Activated T-helper 1 cell treated with anti-CD3 and anti-CD28 coated beads, Interleukin-12 subunit alpha, Interleukin-12 subunit beta, Interleukin-2, Interleukin-4 antibody, amounts not matched to agents 30 ng/mL and 10 ng/mL and 1 ng/mL, durations not matched to agents 14 hours and 24 hours and 36 hours (primary cell): ENCODE data around the gene TRIM65. TPM values are rescaled to one million over a fixed set of nuclear protein-coding genes. Genes with fewer than 3 reads are reported as not detected.

ENCODE experiments used
- DNase-seq: peaks from one replicate; pipeline ENCODE4 v3.0.0; 2021; ENCODE audit warnings: low spot score
- H3K27ac Mint-ChIP-seq: one replicate; pipeline ENCODE4 v1.8.0; 2021; ENCODE audit warnings: mild to moderate bottlenecking, mixed read lengths
- H3K27me3 Mint-ChIP-seq: one replicate; pipeline ENCODE4 v1.8.0; 2022; ENCODE audit warnings: mild to moderate bottlenecking, moderate library complexity, mixed read lengths; ENCODE audit not compliant: insufficient read depth
- H3K36me3 Mint-ChIP-seq: one replicate; pipeline ENCODE4 v1.8.0; 2021; ENCODE audit warnings: low read depth, mixed read lengths
- H3K4me1 Mint-ChIP-seq: one replicate; pipeline ENCODE4 v1.8.0; 2021; ENCODE audit warnings: low read depth, mixed read lengths
- H3K4me3 Mint-ChIP-seq: one replicate; pipeline ENCODE4 v1.8.0; 2021; ENCODE audit warnings: mild to moderate bottlenecking, moderate library complexity, mixed read lengths
- H3K9me3 Mint-ChIP-seq: one replicate; pipeline ENCODE4 v1.8.0; 2021; ENCODE audit warnings: mixed read lengths
- intact Hi-C: fragments of 100-400 bp; cut with micrococcal nuclease; formaldehyde crosslinking; loops from one replicate; pipeline ENCODE4 v1.15.1; 2024
- total RNA-seq: library from RNA; stranded (reverse); gene quantifications from 2 replicates; pipeline ENCODE4 v1.2.3, GENCODE V29; 2022

Gene TRIM65
- total RNA-seq, 1 donor from 2014 or later: 45.0 TPM

DNA sequence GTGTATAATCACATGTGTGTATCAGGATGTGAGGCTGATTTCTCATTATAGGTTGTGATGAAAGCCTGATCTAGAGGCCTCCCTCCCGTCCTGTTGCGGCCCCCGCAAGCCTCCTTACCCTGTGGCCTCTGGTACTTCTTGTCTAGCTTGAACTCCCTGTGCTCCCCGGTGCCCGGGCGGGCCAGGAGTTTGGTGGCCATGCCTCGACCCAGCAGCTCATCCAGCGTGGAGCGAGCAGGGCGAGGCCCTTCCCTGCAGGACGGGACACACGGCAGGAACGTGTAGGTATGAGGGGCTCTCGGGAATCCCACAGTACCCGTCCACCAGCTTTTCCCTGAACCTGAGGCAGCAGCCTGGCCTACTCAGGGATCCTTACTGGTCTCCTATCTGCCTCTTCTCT is 29.2 kb upstream of the TRIM65 start:
- H3K4me1 Mint-ChIP-seq: no peaks in the 10 kb centered on the region
- H3K4me3 Mint-ChIP-seq: no peak overlapping the region
- H3K27me3 Mint-ChIP-seq: no peaks in the 10 kb centered on the region
- peaks cover 2% of the 10 kb centered on the region for H3K36me3 Mint-ChIP-seq
- no peak for DNase-seq
- H3K9me3 Mint-ChIP-seq: no peaks in the 10 kb centered on the region
- no peak overlapping the region for H3K27ac Mint-ChIP-seq
- intact Hi-C loops: no loop called here

DNA sequence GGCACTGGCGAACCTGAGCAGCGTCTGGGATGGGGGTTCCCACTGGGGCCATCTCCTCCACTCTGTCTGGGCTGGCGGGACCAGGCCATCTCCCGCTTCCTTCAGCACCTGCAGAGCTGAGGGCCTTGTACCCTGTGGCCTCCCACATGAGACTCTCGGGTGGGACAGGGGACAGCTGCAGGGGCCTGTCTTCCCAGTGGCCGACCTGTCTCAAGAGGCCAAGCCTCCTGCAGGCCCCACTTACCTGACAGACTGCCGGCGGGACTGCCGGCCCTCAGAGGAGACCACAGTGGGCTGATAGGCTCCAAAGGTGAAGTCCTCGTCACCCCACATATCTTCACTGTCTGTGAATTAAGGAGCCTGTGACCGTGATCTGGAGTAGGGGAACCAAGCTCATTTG is 28.4 kb upstream of the TRIM65 start:
- intact Hi-C loops: no loop called here
- Mint-ChIP-seq H3K4me3 (no peak overlapping the region), H3K27me3 (no peaks in the 10 kb centered on the region), H3K27ac (no peak overlapping the region), H3K36me3 (peaks cover 2% of the 10 kb centered on the region), H3K9me3 (no peaks in the 10 kb centered on the region), H3K4me1 (no peaks in the 10 kb centered on the region)
- no peak for DNase-seq

DNA sequence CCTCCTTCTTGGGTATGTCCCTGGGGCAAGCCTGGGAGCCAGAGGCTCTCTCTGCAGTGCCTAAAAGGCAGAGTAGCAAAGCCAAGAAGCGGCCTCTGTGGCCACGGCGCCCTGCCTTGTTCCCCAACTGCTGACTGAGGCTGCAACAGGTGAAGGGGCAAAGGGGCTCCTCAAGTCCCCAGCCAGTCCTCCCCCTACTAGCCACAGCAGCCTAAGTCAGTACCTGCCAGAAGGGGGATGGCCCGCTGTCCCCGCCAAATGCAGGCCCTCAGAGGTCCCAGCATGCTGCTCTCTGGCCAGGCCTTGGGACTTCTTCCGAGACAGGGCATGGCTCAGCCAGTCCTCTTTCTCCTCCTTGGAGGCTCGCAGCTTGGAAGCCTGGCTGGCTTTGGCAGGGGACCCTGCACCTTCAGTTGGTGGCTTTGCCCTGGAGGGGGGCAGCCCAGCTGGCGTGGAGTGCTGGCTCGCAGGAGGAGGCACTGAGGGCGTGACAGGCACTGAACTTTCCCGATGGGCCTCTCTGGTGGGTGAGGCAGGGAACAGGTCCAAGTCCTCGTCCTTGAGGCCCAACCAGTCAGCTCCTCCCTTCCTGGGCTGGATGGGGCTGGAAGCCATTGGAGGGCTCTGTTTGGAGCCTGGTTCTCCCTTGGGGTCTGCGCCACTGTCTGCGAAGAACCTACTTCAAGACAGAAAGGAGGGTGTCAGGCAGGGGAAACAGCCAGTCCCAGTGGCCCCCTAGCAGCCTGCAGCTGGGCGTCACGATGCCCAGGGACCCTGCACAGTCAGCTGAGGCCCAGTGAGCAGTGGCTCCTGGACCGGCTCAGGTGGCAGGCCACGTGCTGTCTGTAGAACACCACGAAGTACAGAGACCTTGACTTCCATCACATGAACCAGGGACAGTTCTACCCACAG is 26.5 kb upstream of the TRIM65 start:
- H3K36me3 Mint-ChIP-seq: peaks cover 2% of the 10 kb centered on the region
- no peaks in the 10 kb centered on the region for H3K27me3 Mint-ChIP-seq
- DNase-seq: no peak
- no peak overlapping the region for H3K4me3 Mint-ChIP-seq
- no peaks in the 10 kb centered on the region for H3K9me3 Mint-ChIP-seq
- H3K4me1 Mint-ChIP-seq: no peaks in the 10 kb centered on the region
- no peak overlapping the region for H3K27ac Mint-ChIP-seq
- intact Hi-C loops: no loop called here

DNA sequence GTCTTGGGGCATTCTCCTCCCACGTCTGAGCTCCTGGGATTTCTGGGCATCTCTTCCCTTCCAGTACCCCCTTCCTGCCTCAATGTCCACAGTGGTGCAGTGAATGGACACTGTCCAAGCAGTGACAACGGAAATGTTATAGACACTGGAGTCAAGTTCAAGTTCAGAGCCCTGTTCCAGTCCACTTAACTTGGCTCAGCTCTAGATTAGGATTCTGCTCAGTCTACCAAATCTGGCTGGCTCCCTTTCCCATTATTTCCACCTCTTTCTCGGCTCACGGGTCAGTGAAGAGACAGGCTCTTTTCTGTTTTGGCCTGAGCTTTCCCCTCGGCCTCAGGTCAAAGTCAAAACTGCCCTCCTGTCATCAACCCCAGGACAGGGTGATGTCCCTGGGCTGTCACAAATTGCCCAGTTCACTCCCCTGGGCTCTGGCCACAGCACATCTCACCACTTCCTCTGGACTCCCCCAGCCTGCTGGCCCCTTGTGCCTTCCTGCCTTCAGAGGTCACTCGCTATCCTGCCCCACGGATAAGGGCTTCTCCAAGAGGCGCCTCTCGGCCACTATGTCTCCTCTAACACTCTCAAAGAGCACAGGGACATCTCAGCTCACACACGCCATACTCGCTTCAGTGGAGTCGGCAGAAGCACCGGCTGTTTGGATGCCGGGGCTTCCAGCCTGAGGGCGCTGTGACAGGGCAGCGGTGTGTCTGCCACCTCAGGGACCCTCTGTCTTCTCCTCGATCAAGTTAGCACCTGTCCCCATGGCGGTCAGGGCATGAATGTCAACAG is 25.6 kb upstream of the TRIM65 start:
- Mint-ChIP-seq H3K36me3 (no peaks in the 10 kb centered on the region), H3K4me1 (no peaks in the 10 kb centered on the region), H3K4me3 (no peak overlapping the region), H3K9me3 (no peaks in the 10 kb centered on the region), H3K27ac (peak overlapping the region; percentile 55), H3K27me3 (no peaks in the 10 kb centered on the region)
- intact Hi-C loops: no loop called here
- no peak for DNase-seq

DNA sequence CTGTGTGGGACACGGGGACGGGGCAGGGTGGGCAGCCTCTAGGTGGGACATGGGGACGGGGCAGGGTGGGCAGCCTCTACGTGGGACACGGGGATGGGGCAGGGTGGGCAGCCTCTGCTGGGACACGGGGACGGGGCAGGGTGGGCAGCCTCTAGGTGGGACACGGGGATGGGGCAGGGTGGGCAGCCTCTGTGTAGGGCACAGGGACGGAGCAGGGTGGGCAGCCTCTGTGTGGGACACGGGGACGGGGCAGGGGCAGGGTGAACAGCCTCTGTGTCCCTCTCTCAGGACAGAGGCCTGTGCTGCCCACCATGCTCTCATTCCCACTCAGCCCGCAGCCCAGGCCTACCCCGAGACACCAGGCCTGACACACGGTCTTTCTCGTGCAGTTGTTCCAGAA is 24.8 kb upstream of the TRIM65 start:
- H3K27ac Mint-ChIP-seq: no peak overlapping the region
- intact Hi-C loops: no loop called here
- H3K9me3 Mint-ChIP-seq: no peaks in the 10 kb centered on the region
- no peaks in the 10 kb centered on the region for H3K27me3 Mint-ChIP-seq
- no peak for DNase-seq
- H3K4me1 Mint-ChIP-seq: no peaks in the 10 kb centered on the region
- no peaks in the 10 kb centered on the region for H3K36me3 Mint-ChIP-seq
- no peak overlapping the region for H3K4me3 Mint-ChIP-seq

DNA sequence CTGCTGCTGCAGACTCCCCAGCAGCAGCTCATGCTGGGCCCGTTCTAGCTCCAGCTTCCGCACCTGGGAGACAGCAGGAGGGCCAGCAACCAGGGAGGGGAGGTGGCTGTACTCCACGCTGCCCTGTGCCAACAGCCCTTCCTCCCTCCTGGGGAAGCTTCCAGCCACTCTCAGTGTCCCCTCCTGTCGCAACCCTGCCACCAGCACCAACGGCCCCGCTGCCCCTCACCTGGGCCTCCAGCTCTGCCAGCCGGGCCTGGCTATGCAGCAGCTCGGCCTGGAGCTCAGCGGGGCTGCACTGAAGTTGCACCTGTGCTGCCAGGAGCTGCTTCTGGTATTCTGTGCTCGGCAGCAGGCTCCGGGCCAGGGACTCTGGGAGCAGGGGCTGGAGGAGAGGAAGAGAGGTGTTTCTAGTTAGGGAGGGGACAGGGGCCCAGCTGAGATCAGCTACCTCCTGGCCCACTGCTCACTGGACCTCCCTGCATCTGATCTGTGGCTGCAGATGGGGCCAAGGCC is 23.4 kb upstream of the TRIM65 start:
- Mint-ChIP-seq H3K4me3 (no peak overlapping the region), H3K4me1 (no peaks in the 10 kb centered on the region), H3K27me3 (no peaks in the 10 kb centered on the region), H3K36me3 (no peaks in the 10 kb centered on the region), H3K27ac (no peak overlapping the region), H3K9me3 (no peaks in the 10 kb centered on the region)
- no peak for DNase-seq
- intact Hi-C loops: no loop called here

DNA sequence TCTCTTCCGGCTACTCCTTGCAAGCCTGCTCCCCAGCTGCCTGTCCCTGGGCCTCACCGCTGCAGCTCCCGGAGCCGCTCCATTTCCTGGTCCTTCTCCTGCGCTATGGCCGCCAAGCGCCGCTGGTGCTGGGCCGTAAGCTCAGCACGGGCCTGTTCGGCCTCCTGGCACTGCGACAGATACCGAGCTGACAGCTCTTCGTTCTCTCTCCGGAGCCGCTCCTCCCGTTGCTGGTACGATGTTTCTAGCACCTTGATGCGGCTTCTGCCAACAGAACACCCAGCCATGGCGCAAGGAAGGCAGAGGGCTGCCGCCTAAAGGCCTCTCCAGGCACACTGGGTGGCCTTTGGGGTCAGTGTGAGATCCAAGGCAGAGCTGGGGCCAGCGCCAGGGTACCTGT is 22.9 kb upstream of the TRIM65 start:
- Mint-ChIP-seq H3K36me3 (no peaks in the 10 kb centered on the region), H3K4me3 (no peak overlapping the region), H3K4me1 (no peaks in the 10 kb centered on the region), H3K27me3 (no peaks in the 10 kb centered on the region), H3K9me3 (no peaks in the 10 kb centered on the region), H3K27ac (no peak overlapping the region)
- intact Hi-C loops: no loop called here
- no peak for DNase-seq

DNA sequence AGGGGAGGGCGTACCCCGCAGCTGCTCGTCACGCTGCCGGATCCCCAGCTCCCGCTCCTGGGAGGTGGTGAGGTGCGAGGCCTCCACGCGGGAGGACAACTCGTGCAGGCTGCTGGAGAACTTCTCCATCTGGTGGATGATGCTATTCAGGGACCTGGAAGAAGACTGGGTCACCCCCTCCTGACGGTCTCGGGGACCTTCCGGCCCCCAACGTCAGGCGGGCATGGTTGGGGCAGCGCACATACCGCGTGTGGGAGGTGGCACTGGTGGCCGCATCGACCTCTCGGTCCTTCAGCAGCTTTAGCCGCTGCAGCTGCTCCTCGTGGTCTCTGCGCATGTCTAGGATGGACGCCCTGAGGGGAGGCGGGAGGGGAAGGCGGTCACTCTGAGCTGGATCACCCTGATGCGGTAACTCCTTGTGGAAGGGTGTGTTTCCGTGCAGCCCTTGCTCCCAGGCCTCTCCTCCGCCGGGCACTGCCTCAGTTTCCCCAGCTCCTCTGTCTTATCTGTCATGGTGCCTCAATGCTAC is 21.2 kb upstream of the TRIM65 start:
- H3K9me3 Mint-ChIP-seq: no peaks in the 10 kb centered on the region
- no peak for DNase-seq
- H3K4me1 Mint-ChIP-seq: no peaks in the 10 kb centered on the region
- no peak overlapping the region for H3K4me3 Mint-ChIP-seq
- H3K27ac Mint-ChIP-seq: no peak overlapping the region
- H3K27me3 Mint-ChIP-seq: no peaks in the 10 kb centered on the region
- H3K36me3 Mint-ChIP-seq: no peaks in the 10 kb centered on the region
- intact Hi-C loops: no loop called here

DNA sequence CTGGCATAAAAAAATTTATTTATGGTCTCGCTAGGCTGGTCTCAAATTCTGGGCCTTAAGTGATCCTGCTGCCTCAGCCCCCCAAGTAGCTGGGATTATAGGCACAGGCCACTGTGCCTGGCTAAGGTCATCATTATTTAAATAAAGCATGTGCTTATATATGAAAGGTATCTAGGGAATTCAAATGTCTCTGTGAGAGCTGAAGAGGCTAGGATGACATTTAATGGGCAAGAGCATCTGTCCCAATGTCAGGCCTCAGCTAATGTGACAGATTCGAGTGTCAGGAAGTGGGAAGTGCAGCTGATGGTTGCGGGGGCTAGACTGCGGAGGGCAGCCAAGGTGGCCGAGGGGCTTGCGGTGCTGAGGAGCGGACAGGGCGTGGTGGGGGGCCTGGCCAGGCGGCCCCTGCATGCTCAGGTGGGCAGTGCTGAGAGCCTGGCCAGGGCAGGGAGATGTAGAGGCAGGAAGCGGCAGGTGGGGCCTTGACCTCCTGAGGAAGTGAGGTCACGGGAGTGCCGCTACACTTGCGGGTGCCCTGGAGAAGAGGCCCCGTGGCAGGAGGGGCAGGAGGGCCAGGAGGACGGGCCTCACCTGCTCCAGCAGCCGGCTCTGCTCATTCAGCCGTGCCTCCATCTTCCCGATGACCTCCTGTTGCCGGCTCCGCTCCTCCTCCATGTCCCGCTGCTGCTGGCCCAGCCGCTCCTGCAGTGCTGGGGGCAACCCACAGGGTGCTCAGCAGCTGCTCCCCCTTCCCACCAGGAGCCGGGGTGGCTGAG is 20.6 kb upstream of the TRIM65 start:
- Mint-ChIP-seq H3K9me3 (no peaks in the 10 kb centered on the region), H3K36me3 (no peaks in the 10 kb centered on the region), H3K27ac (no peak overlapping the region), H3K27me3 (no peaks in the 10 kb centered on the region), H3K4me3 (no peak overlapping the region), H3K4me1 (no peaks in the 10 kb centered on the region)
- no peak for DNase-seq
- intact Hi-C loops: no loop called here

DNA sequence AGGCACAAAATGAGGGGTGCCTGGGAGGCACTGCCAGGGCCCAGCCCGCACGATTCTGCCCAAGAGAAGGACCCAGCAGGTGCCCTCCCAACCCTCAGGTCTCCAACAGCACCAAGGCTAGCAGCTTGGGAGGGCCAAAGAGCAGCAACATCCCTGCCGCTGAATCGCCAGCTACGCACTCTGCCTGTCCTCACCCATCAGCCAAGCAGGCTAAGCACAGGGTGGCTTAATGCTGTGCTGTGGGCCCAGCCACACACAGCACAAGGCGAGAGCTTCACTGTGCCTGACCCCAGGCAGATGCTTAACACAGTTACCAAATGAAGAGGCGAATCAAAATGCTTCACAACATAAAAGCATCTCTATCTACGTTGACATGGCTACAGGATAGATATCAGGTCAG is 18.5 kb upstream of the TRIM65 start:
- intact Hi-C loops: no loop called here
- no peaks in the 10 kb centered on the region for H3K4me1 Mint-ChIP-seq
- no peak overlapping the region for H3K27ac Mint-ChIP-seq
- no peaks in the 10 kb centered on the region for H3K36me3 Mint-ChIP-seq
- H3K27me3 Mint-ChIP-seq: no peaks in the 10 kb centered on the region
- no peak for DNase-seq
- H3K9me3 Mint-ChIP-seq: no peaks in the 10 kb centered on the region
- H3K4me3 Mint-ChIP-seq: no peak overlapping the region

DNA sequence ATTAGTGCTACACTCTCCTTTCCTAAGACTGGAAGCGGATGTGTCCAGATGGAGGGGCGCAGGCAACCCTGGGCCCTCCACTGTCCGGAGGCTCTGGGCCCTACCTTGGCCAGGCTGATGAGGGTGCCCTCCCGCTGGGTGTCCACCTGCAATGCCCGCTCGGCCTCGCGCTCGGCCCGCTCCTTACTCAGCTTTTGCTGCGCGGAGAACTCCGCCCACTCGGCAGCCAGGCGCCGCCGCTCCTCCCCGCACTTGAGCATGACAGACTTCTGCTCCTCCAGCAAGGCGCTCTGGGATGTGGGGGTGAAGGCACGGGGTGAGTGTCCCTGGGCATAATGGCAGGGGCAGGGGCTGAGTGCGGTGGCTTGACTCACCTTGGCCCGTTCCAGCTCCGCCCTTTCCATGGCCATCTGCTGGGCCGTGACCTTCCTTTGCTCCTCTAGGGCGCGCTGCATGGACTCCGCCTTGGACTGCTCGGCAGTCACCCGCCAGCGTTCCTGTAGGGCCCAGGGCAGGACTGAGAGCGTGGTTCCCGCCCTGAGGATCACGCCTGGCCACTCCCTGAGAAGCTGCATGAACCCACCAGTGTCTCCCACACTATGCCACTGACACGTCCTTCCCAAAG is 18.0 kb upstream of the TRIM65 start:
- no peaks in the 10 kb centered on the region for H3K9me3 Mint-ChIP-seq
- no peak overlapping the region for H3K4me3 Mint-ChIP-seq
- H3K27me3 Mint-ChIP-seq: no peaks in the 10 kb centered on the region
- no peaks in the 10 kb centered on the region for H3K36me3 Mint-ChIP-seq
- H3K4me1 Mint-ChIP-seq: no peaks in the 10 kb centered on the region
- no peak overlapping the region for H3K27ac Mint-ChIP-seq
- DNase-seq: no peak
- intact Hi-C loops: no loop called here

DNA sequence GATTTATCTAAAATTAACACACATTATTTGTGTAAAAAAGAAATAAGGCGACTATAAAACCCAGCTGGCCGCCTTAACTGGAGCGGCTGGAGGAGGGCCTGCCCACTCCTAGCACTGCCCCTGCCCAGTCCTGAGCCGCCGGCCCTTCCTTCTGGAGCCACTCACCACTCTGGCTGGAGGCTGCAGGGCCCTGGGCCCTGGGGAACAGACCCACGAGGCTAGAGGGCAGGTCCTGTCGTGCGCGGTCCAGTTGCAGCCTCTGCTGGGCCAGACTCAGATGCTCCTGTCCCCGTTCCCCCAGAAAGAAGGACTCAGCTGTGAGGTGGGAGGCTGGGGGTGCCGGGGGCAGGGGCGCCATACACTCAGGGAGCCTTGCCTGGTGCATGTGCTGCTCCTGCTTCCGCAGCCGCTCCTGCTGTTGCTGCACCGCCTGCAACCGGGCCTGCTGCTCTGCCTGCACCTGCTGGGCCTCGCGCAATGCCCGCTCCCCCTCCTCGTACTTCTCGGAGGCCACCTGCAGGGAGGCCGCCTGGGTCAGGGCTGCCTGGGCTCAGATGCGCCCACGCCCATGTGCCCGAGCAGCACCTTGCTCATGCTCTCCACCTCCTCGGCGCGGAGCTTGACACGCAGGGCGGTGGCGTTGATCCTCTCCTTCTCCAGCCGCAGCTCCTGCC is 16.9 kb upstream of the TRIM65 start:
- Mint-ChIP-seq H3K4me3 (no peak overlapping the region), H3K27me3 (no peaks in the 10 kb centered on the region), H3K9me3 (no peaks in the 10 kb centered on the region), H3K4me1 (no peaks in the 10 kb centered on the region), H3K36me3 (no peaks in the 10 kb centered on the region), H3K27ac (no peak overlapping the region)
- DNase-seq: no peak
- intact Hi-C loops: no loop called here
